ENCODE data around the gene LIN9.

DNA sequence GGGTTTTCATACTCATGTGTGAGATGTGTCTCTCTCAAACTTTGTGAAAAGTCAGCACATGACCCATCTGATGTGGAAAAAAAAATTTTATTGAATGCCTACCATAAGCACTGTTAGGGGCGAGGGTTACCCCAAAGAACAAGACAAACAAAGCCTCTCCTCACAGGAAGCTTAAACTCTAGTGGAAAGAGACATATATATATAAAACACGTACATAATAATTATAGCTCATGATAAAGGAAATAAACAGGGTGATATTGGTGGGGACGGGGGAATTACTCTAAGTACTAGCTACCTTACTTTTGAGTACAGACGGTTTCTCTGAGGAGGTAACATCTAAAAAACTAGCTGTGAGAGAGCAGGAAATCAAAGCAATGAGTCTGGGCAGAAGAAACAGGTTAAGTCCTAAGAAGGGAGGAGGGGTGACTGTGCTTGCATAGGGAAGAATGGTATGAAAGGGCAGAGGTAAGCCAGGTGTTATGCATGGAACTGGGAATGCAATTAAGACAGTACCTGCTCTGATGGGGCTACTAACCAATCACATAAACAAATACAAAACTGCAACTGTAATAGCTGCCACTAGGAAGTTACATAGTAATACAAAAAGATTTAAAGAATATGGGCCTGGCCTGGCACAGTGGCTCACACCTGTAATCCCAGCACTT lies 4.5 kb downstream of the LIN9 start:
- TF ChIP-seq CTCF (conservative IDR thresholded peaks at IDR 0.05) (no peak), ZFX (IDR thresholded peaks at IDR 0.05) (no peak)
